ENCODE results near the gene AGTPBP1. TPM values are rescaled to one million over a fixed set of nuclear protein-coding genes. Genes with fewer than 3 reads are reported as not detected.

The AGTPBP1 gene
- total RNA-seq, 1 donor from 2014 or later = 25.1 TPM

- no peak overlapping the region for H3K27ac Mint-ChIP-seq (ENCODE audit: unreplicated experiment)
- H3K36me3 Mint-ChIP-seq (ENCODE audit: low read depth) = peaks cover 2% of the 10 kb centered on the region
- H3K4me1 Mint-ChIP-seq (ENCODE audit: low read depth) = peaks cover 13% of the 10 kb centered on the region
- H3K27me3 Mint-ChIP-seq (ENCODE audit: low read depth) = no peaks in the 10 kb centered on the region
- H3K9me3 Mint-ChIP-seq (ENCODE audit: low read depth) = no peaks in the 10 kb centered on the region
- TF ChIP-seq CTCF (IDR thresholded peaks at IDR 0.05) = no peak
- H3K4me3 Mint-ChIP-seq (ENCODE audit: unreplicated experiment) = no peak overlapping the region
- DNase-seq (ENCODE audit: low spot score) = no peak
Measured at GRCh38 chr9:85569988-85570387, 171.8 kb downstream of the AGTPBP1 start.

- no peaks in the 10 kb centered on the region for H3K4me1 Mint-ChIP-seq (ENCODE audit: low read depth)
- H3K4me3 Mint-ChIP-seq (ENCODE audit: unreplicated experiment) = no peak overlapping the region
- no peak overlapping the region for H3K27ac Mint-ChIP-seq (ENCODE audit: unreplicated experiment)
- no peaks in the 10 kb centered on the region for H3K27me3 Mint-ChIP-seq (ENCODE audit: low read depth)
- H3K36me3 Mint-ChIP-seq (ENCODE audit: low read depth) = no peaks in the 10 kb centered on the region
- no peaks in the 10 kb centered on the region for H3K9me3 Mint-ChIP-seq (ENCODE audit: low read depth)
- no peak for DNase-seq (ENCODE audit: low spot score)
- TF ChIP-seq CTCF (IDR thresholded peaks at IDR 0.05) = no peak
Measured at GRCh38 chr9:85559526-85559925, 182.2 kb downstream of the AGTPBP1 start.

GRCh38 chr9:85554349-85554748 lies 187.4 kb downstream of the AGTPBP1 start:
- no peaks in the 10 kb centered on the region for H3K27me3 Mint-ChIP-seq (ENCODE audit: low read depth)
- DNase-seq (ENCODE audit: low spot score) = no peak
- H3K27ac Mint-ChIP-seq (ENCODE audit: unreplicated experiment) = no peak overlapping the region
- TF ChIP-seq CTCF (IDR thresholded peaks at IDR 0.05) = no peak
- no peaks in the 10 kb centered on the region for H3K36me3 Mint-ChIP-seq (ENCODE audit: low read depth)
- no peaks in the 10 kb centered on the region for H3K4me1 Mint-ChIP-seq (ENCODE audit: low read depth)
- H3K9me3 Mint-ChIP-seq (ENCODE audit: low read depth) = no peaks in the 10 kb centered on the region
- no peak overlapping the region for H3K4me3 Mint-ChIP-seq (ENCODE audit: unreplicated experiment)

- Mint-ChIP-seq H3K36me3 (ENCODE audit: low read depth) (no peaks in the 10 kb centered on the region), H3K27me3 (ENCODE audit: low read depth) (no peaks in the 10 kb centered on the region), H3K4me1 (ENCODE audit: low read depth) (no peaks in the 10 kb centered on the region), H3K4me3 (ENCODE audit: unreplicated experiment) (no peak overlapping the region), H3K9me3 (ENCODE audit: low read depth) (no peaks in the 10 kb centered on the region), H3K27ac (ENCODE audit: unreplicated experiment) (no peak overlapping the region)
- no peak for DNase-seq (ENCODE audit: low spot score)
- no peak for TF ChIP-seq CTCF (IDR thresholded peaks at IDR 0.05)
Measured at GRCh38 chr9:85553475-85553874, 188.3 kb downstream of the AGTPBP1 start.

GRCh38 chr9:85547599-85547998 lies 194.2 kb downstream of the AGTPBP1 start:
- Mint-ChIP-seq H3K27ac (ENCODE audit: unreplicated experiment) (no peak overlapping the region), H3K4me1 (ENCODE audit: low read depth) (no peaks in the 10 kb centered on the region), H3K4me3 (ENCODE audit: unreplicated experiment) (no peak overlapping the region), H3K9me3 (ENCODE audit: low read depth) (no peaks in the 10 kb centered on the region), H3K27me3 (ENCODE audit: low read depth) (no peaks in the 10 kb centered on the region), H3K36me3 (ENCODE audit: low read depth) (no peaks in the 10 kb centered on the region)
- DNase-seq (ENCODE audit: low spot score) = no peak
- no peak for TF ChIP-seq CTCF (IDR thresholded peaks at IDR 0.05)

Measured in chondrocyte (in vitro differentiated cells).